Activated CD4-positive, alpha-beta memory T cell treated with anti-CD3 and anti-CD28 coated beads, Interleukin-2, amount 10 ng/mL, durations not matched to agents 7 days and 5 days (primary cell): ENCODE data around the gene RCSD1. TPM values are rescaled to one million over a fixed set of nuclear protein-coding genes. Genes with fewer than 3 reads are reported as not detected.

Experiments
- CTCF ChIA-PET: fragments of 350-600 bp; sonication (Branson Sonifier 250); formaldehyde crosslinking; loops from one replicate; lab custom pipeline; 2021; ENCODE audit warnings: antibody characterized with exemption, inconsistent platforms; lab: Charles Lee
- POLR2A ChIA-PET: fragments of 350-600 bp; sonication (Branson Sonifier 250); formaldehyde crosslinking; loops from one replicate; lab custom pipeline; 2021; ENCODE audit warnings: antibody characterized with exemption; lab: Charles Lee
- DNase-seq: peaks from one replicate; pipeline ENCODE4 v3.0.0-alpha.2; 2020
- H3K27ac Mint-ChIP-seq: one replicate; pipeline ENCODE4 v1.8.0; 2021; ENCODE audit warnings: mild to moderate bottlenecking, mixed read lengths
- H3K27me3 Mint-ChIP-seq: one replicate; pipeline ENCODE4 v1.8.0; 2021; ENCODE audit warnings: mixed read lengths
- H3K36me3 Mint-ChIP-seq: one replicate; pipeline ENCODE4 v1.8.0; 2021; ENCODE audit warnings: low read depth, mixed read lengths
- H3K4me1 Mint-ChIP-seq: one replicate; pipeline ENCODE4 v1.8.0; 2021; ENCODE audit warnings: mixed read lengths
- H3K4me3 Mint-ChIP-seq: one replicate; pipeline ENCODE4 v1.8.0; 2021; ENCODE audit warnings: mild to moderate bottlenecking, mixed read lengths
- H3K9me3 Mint-ChIP-seq: one replicate; pipeline ENCODE4 v1.8.0; 2021; ENCODE audit warnings: mixed read lengths
- total RNA-seq, 2 experiments: library from RNA; stranded (reverse); gene quantifications; one replicate each; pipeline ENCODE4 v1.2.3, GENCODE V29; 2021

The RCSD1 gene
- total RNA-seq, 2 experiments from 2014 or later: 155 to 158 TPM

- ChIA-PET CTCF (interaction anchor here (1.3 to 2.6 kb wide), 2 partner anchors 14 to 74 kb away, joined by 4 to 19 read pairs; no protein-coding TSS in a partner anchor), POLR2A (interaction anchor here (2.1 kb wide), 1 partner anchor 74 kb away, joined by 7 read pairs; no protein-coding TSS in a partner anchor)
- H3K27me3 Mint-ChIP-seq: no peaks in the 10 kb centered on the region
- peaks cover 60% of the 10 kb centered on the region for H3K36me3 Mint-ChIP-seq
- no peaks in the 10 kb centered on the region for H3K9me3 Mint-ChIP-seq
- no peak overlapping the region for H3K27ac Mint-ChIP-seq
- no peak for DNase-seq
- no peak overlapping the region for H3K4me3 Mint-ChIP-seq
- peaks cover 63% of the 10 kb centered on the region for H3K4me1 Mint-ChIP-seq
These were observed 44.1 kb downstream of the RCSD1 start for GRCh38 chr1:167674156-167674555.

- no peaks in the 10 kb centered on the region for H3K27me3 Mint-ChIP-seq
- CTCF ChIA-PET: interaction anchor here (0.8 to 2.6 kb wide), 5 partner anchors 12 to 120 kb away, joined by 3 to 19 read pairs (median 3); no protein-coding TSS in a partner anchor
- H3K9me3 Mint-ChIP-seq: no peaks in the 10 kb centered on the region
- peaks cover 55% of the 10 kb centered on the region for H3K4me1 Mint-ChIP-seq
- H3K36me3 Mint-ChIP-seq: peaks cover 54% of the 10 kb centered on the region
- H3K27ac Mint-ChIP-seq: no peak overlapping the region
- DNase-seq: no peak
- POLR2A ChIA-PET: interaction anchor here (0.7 to 1.4 kb wide), 4 partner anchors 20 to 41 kb away, joined by 3 to 4 read pairs (median 3); no protein-coding TSS in a partner anchor
- H3K4me3 Mint-ChIP-seq: no peak overlapping the region
These were observed 45.4 kb downstream of the RCSD1 start for GRCh38 chr1:167675440-167675839.

- no peak overlapping the region for H3K27ac Mint-ChIP-seq
- H3K9me3 Mint-ChIP-seq: no peaks in the 10 kb centered on the region
- DNase-seq: no peak
- peaks cover 46% of the 10 kb centered on the region for H3K4me1 Mint-ChIP-seq
- H3K4me3 Mint-ChIP-seq: no peak overlapping the region
- POLR2A ChIA-PET: interaction anchor here (1.0 to 1.4 kb wide), 3 partner anchors 21 to 42 kb away, joined by 3 to 4 read pairs (median 3); no protein-coding TSS in a partner anchor
- CTCF ChIA-PET: interaction anchor here (0.5 to 2.6 kb wide), 6 partner anchors 11 to 478 kb away, joined by 3 to 19 read pairs (median 3); no protein-coding TSS in a partner anchor
- H3K36me3 Mint-ChIP-seq: peaks cover 45% of the 10 kb centered on the region
- no peaks in the 10 kb centered on the region for H3K27me3 Mint-ChIP-seq
These were observed 46.3 kb downstream of the RCSD1 start for GRCh38 chr1:167676205-167676915.

- Mint-ChIP-seq H3K4me1 (peaks cover 38% of the 10 kb centered on the region), H3K27me3 (no peaks in the 10 kb centered on the region), H3K4me3 (no peak overlapping the region), H3K36me3 (peaks cover 42% of the 10 kb centered on the region), H3K27ac (peak overlapping the region; percentile 18), H3K9me3 (no peaks in the 10 kb centered on the region)
- no peak for DNase-seq
- POLR2A ChIA-PET: interaction anchor here (1.5 kb wide), 1 partner anchor 35 kb away, joined by 4 read pairs; no protein-coding TSS in a partner anchor
- CTCF ChIA-PET: interaction anchor here (1.7 kb wide), 1 partner anchor 11 kb away, joined by 3 read pairs; no protein-coding TSS in a partner anchor
These were observed 47.1 kb downstream of the RCSD1 start for GRCh38 chr1:167676916-167677848.

GRCh38 chr1:167678422-167678821 lies 48.4 kb downstream of the RCSD1 start:
- Mint-ChIP-seq H3K27ac (no peak overlapping the region), H3K4me1 (peaks cover 29% of the 10 kb centered on the region), H3K36me3 (peaks cover 41% of the 10 kb centered on the region), H3K4me3 (no peak overlapping the region), H3K27me3 (no peaks in the 10 kb centered on the region), H3K9me3 (no peaks in the 10 kb centered on the region)
- ChIA-PET CTCF (interaction anchor here (1.7 kb wide), 1 partner anchor 9 kb away, joined by 3 read pairs; no protein-coding TSS in a partner anchor), POLR2A (interaction anchor here (1.5 kb wide), 1 partner anchor 36 kb away, joined by 4 read pairs; no protein-coding TSS in a partner anchor)
- DNase-seq: no peak

GRCh38 chr1:167678838-167679237 lies 48.8 kb downstream of the RCSD1 start:
- Mint-ChIP-seq H3K36me3 (peaks cover 41% of the 10 kb centered on the region), H3K9me3 (no peaks in the 10 kb centered on the region), H3K27me3 (no peaks in the 10 kb centered on the region), H3K4me3 (no peak overlapping the region), H3K4me1 (peaks cover 24% of the 10 kb centered on the region), H3K27ac (no peak overlapping the region)
- CTCF ChIA-PET: interaction anchor here (1.7 kb wide), 1 partner anchor 9 kb away, joined by 3 read pairs; no protein-coding TSS in a partner anchor
- DNase-seq: no peak
- POLR2A ChIA-PET: no interaction called here

- peaks cover 44% of the 10 kb centered on the region for H3K36me3 Mint-ChIP-seq
- no peak for DNase-seq
- CTCF ChIA-PET: no interaction called here
- no peak overlapping the region for H3K4me3 Mint-ChIP-seq
- no peaks in the 10 kb centered on the region for H3K9me3 Mint-ChIP-seq
- H3K27me3 Mint-ChIP-seq: no peaks in the 10 kb centered on the region
- POLR2A ChIA-PET: no interaction called here
- peaks cover 20% of the 10 kb centered on the region for H3K4me1 Mint-ChIP-seq
- H3K27ac Mint-ChIP-seq: no peak overlapping the region
These were observed 49.7 kb downstream of the RCSD1 start for GRCh38 chr1:167679714-167680113.

GRCh38 chr1:167681024-167681423 lies 51.0 kb downstream of the RCSD1 start:
- CTCF ChIA-PET: interaction anchor here (1.1 to 2.1 kb wide), 2 partner anchors 34 to 81 kb away, joined by 4 to 11 read pairs; no protein-coding TSS in a partner anchor
- POLR2A ChIA-PET: interaction anchor here (0.8 kb wide), 1 partner anchor 81 kb away, joined by 3 read pairs; no protein-coding TSS in a partner anchor
- no peaks in the 10 kb centered on the region for H3K9me3 Mint-ChIP-seq
- no peaks in the 10 kb centered on the region for H3K27me3 Mint-ChIP-seq
- H3K36me3 Mint-ChIP-seq: peaks cover 49% of the 10 kb centered on the region
- no peak for DNase-seq
- H3K4me1 Mint-ChIP-seq: peaks cover 12% of the 10 kb centered on the region
- H3K4me3 Mint-ChIP-seq: no peak overlapping the region
- no peak overlapping the region for H3K27ac Mint-ChIP-seq

GRCh38 chr1:167681451-167682098 lies 51.5 kb downstream of the RCSD1 start:
- Mint-ChIP-seq H3K27ac (peak overlapping the region; percentile 29), H3K36me3 (peaks cover 47% of the 10 kb centered on the region), H3K4me3 (no peak overlapping the region), H3K27me3 (no peaks in the 10 kb centered on the region), H3K9me3 (no peaks in the 10 kb centered on the region), H3K4me1 (peaks cover 6% of the 10 kb centered on the region)
- POLR2A ChIA-PET: interaction anchor here (0.8 kb wide), 1 partner anchor 82 kb away, joined by 3 read pairs; no protein-coding TSS in a partner anchor
- CTCF ChIA-PET: interaction anchor here (0.5 to 2.1 kb wide), 3 partner anchors 33 to 267 kb away, joined by 3 to 11 read pairs (median 4); no protein-coding TSS in a partner anchor
- DNase-seq: no peak

GRCh38 chr1:167683226-167683625 lies 53.2 kb downstream of the RCSD1 start:
- Mint-ChIP-seq H3K4me1 (peaks cover 10% of the 10 kb centered on the region), H3K9me3 (no peaks in the 10 kb centered on the region), H3K36me3 (peaks cover 59% of the 10 kb centered on the region), H3K4me3 (no peak overlapping the region), H3K27me3 (no peaks in the 10 kb centered on the region), H3K27ac (no peak overlapping the region)
- POLR2A ChIA-PET: no interaction called here
- DNase-seq: no peak
- CTCF ChIA-PET: no interaction called here

GRCh38 chr1:167683641-167684502 lies 53.8 kb downstream of the RCSD1 start:
- Mint-ChIP-seq H3K9me3 (no peaks in the 10 kb centered on the region), H3K4me1 (peaks cover 10% of the 10 kb centered on the region), H3K27me3 (no peaks in the 10 kb centered on the region), H3K27ac (peak overlapping the region; percentile 3), H3K4me3 (no peak overlapping the region), H3K36me3 (peaks cover 65% of the 10 kb centered on the region)
- CTCF ChIA-PET: no interaction called here
- POLR2A ChIA-PET: no interaction called here
- DNase-seq: no peak
